Stimulated activated CD8-positive, alpha-beta memory T cell treated with anti-CD3 and anti-CD28 coated beads, Interleukin-4, amount 100 ng/mL, for 4 hours (primary cell): Measurements from ENCODE around the gene NKD1.

Experiments used
- DNase-seq, 2 donors: peaks; one replicate each; pipeline ENCODE4 v3.0.0-alpha.2; 2020; ENCODE audit warnings: low read depth in 2 of 2, low spot score in 1 of 2

The NKD1 gene

DNA sequence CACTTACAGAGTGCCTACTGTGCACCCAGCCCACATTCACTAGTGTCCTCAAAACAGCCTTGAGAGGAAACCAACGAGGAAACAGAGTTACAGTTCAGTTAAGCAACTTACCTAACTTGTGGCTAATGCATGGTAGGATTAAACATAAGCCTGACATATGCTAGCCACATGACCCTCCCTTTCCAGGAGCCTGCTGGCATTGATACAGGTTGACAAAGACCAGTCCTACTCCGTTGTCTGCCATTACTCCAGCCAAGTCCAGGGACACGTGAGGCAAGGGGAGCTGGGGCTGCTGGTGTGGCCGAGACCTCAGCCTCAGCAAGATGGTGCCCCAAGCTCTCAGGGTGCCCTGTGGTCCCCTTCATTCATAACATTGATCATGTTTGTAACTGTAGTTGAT is 95.0 kb downstream of the NKD1 start:
- no peak for DNase-seq

DNA sequence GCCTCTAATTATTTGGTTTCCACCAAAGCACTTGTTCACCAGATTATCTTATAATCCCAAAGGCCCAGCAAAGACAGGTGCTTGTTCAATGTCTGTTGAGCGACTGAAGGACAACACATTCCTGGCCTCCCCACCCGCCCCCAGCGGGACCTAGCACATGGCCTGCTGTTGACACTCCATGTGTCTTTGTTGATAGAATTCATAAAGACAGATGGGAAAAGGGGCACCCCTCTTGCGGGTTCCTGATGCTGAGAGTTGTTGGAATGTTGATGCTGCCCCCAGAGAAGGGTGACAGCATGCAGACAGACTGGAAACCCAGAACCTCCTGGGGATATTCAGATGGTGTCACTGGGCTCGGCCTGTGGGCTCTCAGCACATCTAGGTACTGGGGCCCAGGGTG is 96.0 kb downstream of the NKD1 start:
- DNase-seq = no peak

DNA sequence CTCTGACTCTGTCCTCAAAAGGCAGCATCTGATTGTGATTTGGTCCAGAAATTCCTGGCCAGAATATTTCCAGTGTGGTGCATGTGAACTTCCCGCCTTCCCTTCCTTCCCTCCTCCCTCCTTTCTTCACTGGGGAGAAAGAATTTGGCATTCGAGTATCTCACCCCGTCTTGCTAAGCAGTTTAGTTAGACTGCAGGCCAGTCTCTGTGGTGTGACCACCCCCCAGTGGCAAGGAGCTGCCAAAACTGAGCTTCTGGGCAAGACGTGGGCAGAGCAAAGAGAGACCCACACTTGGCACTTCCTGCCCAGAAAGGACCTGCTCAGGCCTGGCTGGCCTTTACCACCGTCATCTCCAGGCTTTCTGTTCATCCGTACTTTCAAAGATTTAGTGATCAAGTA is 96.5 kb downstream of the NKD1 start:
- DNase-seq = no peak

DNA sequence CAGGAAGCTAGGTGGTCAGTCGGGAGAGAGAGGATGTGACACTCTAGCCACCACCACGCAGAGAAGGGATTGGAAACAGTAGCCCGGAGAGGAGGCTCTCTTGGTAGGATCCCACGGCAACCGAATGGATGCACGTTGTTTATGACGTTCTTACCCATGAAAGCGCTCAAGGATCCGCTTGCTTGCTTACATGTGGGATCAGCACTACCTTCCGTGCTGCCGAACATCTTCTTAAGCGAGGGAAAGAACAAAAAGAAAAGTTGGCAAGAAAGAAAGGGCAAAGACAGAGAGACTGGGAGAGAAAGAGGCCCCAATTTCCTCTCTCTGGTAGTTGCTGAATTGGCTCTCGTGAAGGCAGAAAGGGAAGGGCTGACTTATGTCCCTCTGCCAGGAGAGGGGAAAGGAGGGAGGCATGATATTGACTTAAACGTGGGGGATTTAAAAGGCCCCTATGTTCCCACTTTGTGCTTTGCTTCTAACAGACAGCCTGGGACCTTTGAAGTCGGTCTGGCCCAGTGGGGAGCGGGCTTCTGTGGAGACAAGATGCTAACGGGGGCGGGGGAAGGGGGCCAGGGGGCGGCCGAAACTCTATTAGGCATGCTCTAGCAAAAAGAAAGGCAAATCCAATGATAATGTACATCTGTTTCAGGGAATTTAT is 97.5 kb downstream of the NKD1 start:
- DNase-seq = no peak

DNA sequence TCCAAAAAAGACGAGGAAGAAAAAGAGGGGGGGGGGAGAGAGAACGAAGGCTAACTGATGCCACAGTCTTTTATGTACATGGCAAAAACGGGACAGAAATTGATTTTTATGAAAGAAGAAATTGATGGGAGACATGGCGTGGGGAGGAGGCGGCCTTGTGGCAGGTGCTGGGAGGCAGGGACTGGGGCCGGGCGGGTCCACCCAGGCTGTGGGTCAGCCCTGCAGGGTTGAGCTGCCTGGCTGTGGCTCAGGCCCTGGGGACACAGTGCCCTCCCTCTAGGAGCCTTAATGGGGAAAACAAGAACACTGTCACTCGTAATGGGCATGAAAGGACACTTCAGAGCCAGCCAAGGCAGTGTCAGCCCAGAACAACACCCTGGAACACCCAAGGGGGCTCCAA is 98.1 kb downstream of the NKD1 start:
- no peak for DNase-seq

DNA sequence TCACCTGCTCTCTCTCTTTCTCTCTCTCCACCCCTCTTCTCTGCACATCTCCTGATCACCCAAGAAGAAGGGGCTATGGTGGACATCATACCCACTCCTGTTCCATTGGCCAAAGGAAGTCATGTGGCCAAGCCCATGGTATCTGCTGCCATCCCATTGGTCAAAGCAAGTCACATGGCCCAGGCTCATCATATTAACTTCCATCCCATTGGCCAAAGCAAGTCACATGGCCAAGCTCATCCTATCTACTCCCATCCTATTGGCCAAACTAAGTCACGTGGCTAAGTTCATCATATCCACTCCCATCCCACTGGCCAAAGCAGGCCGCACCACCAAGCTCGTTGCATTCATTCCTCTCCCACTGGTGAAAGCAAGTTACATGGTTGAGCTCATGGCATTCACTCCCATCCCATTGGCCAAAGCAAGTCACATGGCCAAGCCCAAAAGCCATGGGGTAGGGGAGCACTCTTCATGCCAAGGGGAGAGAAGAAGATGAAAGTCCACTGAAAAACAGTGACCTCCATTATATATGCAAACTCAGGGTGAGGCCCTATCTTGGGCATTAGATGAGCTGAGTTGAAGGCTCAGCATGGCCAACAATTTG is 103.7 kb downstream of the NKD1 start:
- DNase-seq = no peak

DNA sequence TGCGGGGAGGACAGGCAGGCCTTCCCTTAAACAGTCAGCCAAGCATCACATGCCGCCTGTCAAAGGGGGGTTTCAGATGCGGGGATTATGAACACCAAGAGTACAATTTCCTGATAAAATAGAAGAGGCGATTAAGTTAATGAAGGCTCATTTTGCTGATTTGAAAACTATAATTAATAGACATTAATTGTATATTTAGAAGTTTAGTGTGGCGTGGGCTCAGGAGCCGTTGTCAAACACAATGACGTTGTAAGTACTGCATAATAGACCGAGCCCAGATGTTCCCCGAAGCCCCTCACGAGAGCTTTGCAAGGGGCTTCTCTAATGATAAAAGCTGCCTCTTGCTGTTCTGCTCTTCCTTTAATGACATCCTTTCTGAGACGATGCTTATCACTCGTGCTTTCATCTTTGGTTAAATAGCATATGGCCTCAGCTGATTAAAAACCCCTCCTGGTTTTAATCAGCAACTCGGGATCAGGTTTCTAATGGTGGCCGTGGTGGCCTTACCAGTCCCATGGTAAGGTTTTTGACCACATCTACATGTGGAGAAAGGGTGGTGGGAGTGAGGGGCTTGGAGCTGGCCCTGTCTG is 104.7 kb downstream of the NKD1 start:
- DNase-seq = no peak

DNA sequence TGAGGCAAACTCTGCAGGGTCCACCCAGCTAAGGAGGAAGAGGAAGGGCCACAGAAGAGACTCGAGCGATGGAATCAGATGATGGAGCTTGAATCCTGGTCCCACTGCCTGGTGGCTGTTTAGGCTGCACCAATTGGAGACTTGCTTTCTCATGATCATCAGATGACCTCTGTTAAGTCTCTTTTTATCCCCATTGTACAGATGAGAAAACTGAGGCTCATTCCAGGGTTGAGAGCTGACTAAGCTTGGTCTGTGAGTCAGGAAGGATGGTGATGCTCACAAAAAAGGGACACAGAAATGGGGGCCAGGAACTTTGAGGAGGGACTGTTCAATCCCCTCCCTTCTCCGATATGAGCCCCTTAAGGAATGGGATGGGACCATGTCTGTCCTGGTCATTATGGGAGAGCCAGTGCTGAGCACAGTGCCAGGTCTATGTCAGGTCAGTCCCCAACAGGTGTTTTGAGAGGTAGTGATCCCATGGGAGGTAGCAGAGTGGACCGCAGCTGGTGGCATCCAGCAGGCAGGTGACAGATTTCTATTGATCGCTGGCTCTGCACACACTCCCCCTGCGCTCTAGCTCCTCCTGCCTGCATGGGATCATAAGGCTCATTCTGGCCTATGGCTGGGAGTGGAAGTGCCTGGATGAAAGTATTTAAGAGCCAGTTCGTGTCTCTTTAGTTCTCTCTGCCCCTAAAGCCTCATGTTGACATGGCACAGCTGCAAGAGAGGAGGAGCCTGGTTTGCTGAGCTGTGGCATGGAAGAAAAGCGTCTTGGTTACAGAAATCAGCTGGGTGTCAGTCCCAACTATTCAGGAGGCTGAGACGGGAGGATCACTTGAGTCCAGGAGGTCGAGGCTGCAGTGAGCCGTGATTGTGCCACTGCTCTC is 105.7 kb downstream of the NKD1 start:
- DNase-seq = no peak

DNA sequence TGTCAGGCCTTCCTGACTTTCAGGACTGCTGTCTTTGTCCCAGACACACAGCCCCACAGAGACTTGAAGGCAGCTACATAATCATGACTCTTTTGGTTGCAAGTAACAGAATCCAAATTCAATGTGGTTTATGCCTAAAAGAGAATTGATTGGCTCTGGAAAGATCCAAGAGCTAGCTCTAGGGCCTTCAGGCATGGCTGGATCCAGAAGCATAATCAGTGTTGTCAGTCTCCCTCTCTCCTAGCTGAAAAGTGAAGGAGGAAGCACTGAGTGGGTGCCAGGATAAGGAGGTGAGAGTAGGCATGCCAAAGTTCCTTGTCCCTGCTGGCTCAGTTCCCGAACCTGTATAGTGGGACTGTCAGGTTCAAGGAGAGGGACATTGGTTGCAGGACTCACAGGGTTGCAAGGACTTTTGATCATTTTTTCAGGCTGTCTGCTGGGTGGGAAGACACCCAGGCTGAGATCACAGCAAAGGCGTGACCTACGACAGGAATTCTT is 107.4 kb downstream of the NKD1 start:
- DNase-seq = no peak

DNA sequence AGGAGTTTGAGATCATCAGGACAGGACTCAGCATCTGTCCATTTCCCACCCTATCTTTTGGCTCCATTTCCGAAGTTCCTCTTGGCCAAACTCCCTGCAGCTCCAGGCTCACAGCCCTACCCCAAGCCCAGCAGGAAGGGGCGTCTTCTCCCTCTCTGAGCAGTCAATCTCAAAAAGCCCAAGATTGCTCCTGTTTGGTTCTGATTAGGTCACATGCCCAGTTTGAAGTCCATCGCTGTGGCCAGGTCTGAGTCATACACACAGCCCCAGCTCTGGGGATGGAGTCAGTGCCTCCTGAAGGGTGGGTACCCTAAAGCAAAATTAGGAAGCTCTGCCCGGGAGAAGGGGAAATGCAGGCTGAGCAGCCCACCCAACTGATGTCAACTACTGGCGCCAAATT is 109.0 kb downstream of the NKD1 start:
- no peak for DNase-seq

DNA sequence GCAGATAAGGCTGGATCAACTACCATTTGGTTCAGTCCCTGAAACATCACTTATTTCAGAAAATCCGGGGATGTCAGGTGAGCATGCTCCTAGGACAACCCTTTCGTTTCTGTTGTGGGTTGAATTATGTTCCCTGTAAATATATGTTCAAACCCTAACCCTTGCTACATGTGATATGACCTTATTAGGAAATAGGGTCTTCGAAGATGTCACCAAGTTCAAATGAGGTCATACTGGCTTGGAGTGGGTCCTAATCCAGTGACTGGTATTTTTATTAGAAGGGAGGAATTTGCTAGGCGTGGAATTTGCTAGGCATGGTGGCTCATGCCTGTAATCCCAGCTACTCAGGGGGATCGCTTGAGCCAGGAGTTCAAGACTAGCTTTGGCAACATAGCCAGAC is 111.6 kb downstream of the NKD1 start:
- no peak for DNase-seq

DNA sequence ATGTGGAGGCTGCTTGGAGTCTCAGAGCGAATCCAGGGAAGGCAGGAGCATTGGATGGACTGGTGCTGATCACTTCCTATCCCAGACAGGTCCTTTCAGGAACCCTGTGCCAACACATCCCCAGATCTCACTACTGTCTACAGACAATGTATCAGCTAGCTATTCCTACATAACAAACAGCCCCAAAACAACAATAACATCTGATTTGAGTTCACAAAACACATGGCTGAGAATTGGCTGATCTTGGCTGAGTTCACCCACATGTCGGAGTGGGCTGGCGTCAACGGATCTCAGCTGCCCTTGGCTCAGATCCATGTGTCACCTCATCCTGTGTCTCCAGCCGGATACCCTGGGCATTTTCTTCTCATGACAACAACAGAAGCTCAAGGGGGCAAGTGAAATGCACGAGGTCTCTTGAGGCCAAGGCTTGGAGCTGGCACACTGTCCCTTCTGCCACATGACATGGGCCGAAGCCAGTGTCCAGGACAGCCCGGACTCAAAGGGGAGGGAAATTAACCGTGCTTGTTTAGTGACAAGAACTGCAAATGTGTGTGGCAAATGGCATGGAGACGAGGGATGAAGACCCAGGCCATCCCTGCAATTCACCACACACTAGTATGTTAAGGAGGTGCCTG is 114.2 kb downstream of the NKD1 start:
- DNase-seq = no peak

DNA sequence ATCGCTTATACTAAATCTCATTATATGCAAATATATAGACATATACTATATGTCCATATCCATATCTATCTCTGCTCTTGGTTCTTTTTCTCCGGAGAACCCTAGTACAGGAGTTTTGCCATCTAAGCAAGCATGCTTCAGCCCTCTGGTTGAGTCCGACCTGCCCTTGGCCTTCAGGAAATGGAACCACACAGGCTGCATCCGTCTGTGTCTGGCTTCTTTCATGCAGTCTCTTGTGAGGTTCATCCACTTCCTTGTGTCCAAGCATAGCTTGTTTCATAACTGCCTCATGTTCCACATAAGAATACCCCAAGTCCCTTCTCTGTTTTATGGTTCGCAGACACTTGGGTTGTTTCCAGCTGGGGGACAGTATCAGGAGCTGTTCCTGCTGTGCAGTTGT is 116.1 kb downstream of the NKD1 start:
- no peak for DNase-seq

DNA sequence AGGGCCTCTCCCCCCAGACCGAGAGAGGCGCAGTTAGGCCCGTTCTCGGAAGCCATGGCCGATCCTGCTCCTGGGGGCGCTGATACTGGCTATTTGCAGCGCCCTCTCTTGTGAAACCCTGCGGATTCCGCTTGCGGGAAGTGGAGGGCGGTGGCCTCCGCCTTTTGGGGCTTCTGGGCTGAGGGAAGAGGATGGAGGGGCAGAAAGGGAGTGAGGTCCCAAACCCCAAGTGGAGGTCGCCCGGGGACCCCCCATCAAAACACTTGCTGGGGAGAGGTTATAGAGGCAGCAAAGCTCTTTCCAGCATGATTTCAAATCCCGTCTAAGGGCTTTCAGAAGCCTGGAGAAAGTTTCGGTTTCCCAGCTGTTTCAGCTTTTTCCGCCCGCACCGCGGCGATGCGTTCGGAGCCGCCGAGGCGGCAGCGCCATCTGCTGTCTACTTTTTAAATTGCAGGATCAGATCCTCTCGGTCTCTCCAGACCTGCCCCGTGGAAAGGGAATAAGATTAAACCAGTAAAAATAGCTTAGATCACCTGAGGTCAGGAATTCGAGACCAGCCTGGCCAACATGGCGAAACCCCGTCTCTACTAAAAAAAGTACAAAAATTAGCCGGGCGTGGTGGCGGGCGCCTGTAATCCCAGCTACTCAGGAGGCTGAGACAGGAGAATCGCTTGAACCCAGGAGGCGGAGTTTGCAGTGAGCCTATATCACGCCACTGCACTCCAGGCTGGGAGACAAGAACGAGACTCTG is 117.1 kb downstream of the NKD1 start:
- DNase-seq = peak; percentile 55 to 86

DNA sequence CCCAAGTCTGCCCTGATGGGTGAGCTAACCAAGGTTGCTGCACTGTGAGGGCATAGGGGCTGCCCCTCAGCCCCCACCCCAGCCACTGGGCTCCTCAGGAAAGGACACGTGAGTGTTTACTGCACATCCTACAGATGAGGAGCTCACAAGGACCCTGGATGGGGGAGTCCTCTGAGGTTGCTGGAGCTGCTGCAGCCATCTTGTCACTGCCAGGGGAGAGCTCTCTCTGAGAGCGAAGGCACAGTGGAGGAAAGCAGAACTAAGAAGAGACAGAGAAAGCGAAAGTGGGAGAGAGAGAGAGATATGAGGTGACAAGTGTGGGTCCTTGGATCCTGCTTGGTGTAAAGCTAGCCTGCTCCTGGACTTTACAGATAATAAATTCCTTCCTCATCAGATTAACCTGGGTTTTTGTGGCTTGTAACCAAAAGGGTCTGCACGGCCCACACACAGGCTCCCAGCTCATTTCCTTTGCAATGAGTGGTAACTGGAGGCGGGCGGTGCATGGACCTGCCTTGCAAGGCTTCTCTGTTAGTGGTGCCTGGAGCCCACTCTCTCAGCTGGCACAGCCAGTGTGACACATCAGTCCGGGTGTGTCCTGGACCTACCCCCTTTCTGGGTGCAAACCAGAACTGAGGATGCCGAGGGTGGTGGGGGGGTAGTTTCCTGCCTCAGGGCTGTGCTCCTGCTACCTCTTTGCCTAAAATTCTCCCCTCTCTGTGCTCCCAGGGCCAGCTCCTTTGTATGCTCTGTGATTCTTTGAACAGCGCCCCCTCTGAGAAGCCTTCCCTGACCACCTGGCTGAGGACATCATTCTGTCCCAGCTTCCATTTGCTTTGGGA is 118.7 kb downstream of the NKD1 start:
- peak in 1 of 2 donors; percentile 30 for DNase-seq

DNA sequence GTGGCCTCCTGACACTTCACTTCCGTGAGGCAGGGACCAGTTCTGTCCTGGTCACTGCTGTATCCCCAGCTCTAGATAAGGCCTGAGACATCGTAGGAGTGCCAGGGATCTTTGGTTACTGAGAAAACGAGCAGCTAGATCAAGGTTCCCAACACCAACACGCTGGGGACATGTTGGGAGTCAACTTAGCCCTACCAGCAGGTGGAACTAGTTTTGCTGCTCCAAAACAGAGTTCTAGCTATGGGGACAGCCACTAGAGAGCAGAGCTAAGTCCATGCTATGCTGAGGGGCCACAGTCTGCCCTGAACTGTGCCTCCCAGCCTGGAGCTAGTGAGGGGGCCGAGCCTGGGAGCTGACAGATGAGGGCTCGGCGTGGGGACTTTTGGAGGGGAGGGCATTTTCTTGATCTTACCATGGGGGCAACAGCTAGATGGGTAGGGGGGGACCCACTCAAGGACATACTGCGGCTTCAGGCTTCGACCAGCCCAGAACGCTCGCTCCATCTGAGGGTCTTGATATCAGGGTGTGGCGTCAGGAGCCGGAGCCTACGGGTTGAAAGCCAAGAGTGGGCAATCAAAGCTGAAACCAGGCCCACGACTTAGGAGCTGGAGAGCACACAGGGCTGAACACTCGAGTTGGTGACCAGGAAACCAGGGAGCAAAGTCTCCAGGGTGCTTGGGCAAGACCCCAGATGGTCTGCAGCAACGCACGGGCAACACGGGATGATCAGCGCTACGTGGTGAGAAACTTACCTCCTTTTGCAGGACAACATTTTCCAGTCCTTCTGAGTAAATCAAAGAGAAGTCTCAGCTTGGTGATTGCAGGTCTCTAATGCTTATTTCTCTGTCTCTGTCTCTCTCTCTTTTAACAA is 119.5 kb downstream of the NKD1 start:
- no peak for DNase-seq

DNA sequence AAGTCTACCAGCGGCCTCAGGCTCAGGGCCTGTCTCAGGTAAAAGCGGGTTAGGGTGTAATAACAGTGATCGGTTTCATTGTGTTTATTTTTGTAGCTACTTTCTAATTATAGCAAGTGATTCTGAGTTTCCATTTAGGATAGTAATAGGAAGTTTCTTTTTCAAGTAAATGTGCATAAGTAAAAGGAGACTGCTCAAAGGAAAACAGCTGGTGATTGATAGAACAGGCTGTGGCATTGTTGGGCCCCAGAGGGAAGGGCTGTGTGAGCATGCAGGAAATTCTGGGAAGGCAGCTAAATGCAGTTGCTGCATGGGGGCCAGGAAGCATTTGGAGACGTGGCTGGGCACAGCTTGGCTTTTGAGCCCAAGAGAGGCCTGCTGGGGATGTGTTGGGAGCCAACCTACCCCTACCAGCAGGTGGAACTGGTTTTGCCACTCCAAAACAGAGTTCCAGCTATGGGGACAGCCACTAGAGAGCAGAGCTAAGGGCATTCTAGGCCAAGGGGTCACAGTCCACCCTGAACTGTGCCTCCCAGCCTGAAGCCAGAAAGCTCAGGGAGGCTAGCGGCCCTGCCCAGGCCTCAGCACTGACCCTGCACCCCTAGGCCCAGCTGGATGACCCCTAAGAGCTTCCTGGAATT is 120.3 kb downstream of the NKD1 start:
- DNase-seq = no peak

DNA sequence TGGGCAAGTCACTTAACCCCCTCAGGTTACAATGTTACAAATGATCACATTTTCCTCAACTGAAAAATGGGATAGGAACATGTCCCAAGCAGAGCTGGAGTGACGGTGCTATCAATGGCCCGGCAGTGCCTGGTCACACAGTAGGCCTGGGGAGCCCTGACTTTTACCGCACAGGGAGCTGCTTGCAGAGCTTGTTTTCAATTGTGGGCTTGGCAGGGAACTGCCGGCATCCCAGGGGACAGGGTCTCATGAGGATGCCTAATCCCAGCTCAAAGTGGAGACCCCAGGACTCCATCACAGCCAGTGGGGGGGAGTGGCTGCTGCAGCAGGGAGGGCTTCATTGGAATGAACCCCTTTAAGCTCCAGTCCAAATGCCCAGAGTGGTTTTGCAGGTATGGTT is 121.5 kb downstream of the NKD1 start:
- DNase-seq = no peak
